Measurements from ENCODE around the gene ATXN10.
A peak's percentile ranks its signal among the peaks of the same experiment; 100 is the strongest.

Gene ATXN10

DNA sequence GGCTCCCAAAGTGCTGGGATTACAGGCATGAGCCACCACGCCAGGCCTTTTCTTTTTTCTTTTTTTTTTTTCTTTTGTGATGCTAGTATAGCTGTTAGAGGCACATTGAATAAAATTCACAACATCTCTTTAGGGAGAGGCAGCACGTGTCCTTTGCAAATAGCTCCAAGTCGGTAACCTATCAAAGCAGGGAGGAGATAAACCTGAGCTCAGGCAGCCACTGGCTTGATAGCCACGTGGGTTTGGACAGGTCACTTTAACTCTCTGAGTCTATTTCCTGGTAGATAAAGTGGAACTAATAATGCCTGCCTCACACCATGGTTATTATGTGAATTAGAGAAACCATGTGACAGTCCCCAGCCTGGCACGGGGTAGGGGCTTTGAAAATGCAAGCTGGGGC is 43.1 kb upstream of the ATXN10 start:
- H3K36me3 Mint-ChIP-seq (ENCODE audit: low read depth), result no peaks in the 10 kb centered on the region
- H3K27ac Mint-ChIP-seq, result no peak overlapping the region
- peaks cover 47% of the 10 kb centered on the region for H3K27me3 Mint-ChIP-seq (ENCODE audit: low read depth)
- H3K9me3 Mint-ChIP-seq, result no peaks in the 10 kb centered on the region
- H3K4me3 Mint-ChIP-seq, result no peak overlapping the region
- TF ChIP-seq, protein P1, sequence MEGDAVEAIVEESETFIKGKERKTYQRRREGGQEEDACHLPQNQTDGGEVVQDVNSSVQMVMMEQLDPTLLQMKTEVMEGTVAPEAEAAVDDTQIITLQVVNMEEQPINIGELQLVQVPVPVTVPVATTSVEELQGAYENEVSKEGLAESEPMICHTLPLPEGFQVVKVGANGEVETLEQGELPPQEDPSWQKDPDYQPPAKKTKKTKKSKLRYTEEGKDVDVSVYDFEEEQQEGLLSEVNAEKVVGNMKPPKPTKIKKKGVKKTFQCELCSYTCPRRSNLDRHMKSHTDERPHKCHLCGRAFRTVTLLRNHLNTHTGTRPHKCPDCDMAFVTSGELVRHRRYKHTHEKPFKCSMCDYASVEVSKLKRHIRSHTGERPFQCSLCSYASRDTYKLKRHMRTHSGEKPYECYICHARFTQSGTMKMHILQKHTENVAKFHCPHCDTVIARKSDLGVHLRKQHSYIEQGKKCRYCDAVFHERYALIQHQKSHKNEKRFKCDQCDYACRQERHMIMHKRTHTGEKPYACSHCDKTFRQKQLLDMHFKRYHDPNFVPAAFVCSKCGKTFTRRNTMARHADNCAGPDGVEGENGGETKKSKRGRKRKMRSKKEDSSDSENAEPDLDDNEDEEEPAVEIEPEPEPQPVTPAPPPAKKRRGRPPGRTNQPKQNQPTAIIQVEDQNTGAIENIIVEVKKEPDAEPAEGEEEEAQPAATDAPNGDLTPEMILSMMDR (IDR thresholded peaks at IDR 0.05; ENCODE audit: unreplicated experiment in 3 of 3), result no peak
- H3K4me1 Mint-ChIP-seq, result peaks cover 9% of the 10 kb centered on the region

DNA sequence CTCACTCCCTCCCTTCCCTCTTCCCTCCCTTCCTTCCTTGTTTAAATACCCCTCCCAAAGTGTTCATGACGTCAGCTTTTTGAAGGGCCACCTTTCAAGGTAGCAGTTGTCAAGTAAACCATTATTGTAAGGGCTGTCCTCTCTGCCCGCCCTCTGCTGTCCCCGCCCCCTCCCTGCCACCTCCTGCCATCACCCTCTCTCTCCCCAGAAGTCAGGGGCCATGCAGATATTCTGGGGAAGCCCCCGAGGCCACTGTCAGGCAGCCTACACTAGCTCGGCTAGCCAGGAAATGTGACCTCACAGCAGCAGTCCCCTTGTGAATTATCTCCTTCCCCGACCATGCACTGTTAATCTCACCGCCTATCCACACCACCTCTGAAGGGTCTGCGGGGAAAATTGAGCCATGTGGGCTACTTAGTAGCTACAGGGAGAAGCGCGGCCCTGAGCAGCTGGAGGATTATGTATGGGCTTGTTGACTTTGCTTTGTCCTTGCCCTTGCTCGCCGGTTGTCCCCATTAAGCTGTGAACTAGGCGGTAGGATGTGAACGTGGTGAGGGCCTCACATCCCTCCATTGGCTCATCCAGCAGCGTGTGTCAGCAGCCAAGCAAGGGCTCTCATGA is 42.1 kb upstream of the ATXN10 start:
- Mint-ChIP-seq H3K36me3 (ENCODE audit: low read depth) (no peaks in the 10 kb centered on the region), H3K27me3 (ENCODE audit: low read depth) (peaks cover 56% of the 10 kb centered on the region), H3K9me3 (no peaks in the 10 kb centered on the region), H3K4me3 (no peak overlapping the region), H3K27ac (peak overlapping the region in 1 of 3 experiments; percentile 40), H3K4me1 (peaks cover 9% of the 10 kb centered on the region)
- TF ChIP-seq, protein P1 (IDR thresholded peaks at IDR 0.05; ENCODE audit: unreplicated experiment in 3 of 3), result no peak

DNA sequence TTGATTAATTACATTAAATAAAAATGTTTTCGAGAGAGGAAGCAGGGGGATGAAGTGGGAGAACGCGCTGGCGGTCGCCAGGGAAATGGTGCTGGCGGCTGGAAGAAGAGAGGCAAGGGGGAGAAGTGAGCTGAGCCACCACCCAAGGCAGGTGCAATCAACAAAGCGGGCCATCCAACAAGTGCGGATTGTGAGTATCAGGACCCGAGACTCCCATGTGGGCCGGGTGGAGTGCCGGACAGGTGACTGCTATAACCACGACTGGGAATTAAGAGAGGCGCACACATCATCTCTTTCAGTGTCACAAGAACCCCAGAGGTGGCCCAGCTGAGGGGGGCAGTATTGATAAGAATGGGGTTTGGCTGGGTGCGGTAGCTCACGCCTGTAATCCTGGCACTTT is 41.2 kb upstream of the ATXN10 start:
- Mint-ChIP-seq H3K9me3 (no peaks in the 10 kb centered on the region), H3K27me3 (ENCODE audit: low read depth) (peaks cover 57% of the 10 kb centered on the region), H3K4me1 (peaks cover 9% of the 10 kb centered on the region), H3K36me3 (ENCODE audit: low read depth) (no peaks in the 10 kb centered on the region), H3K27ac (no peak overlapping the region), H3K4me3 (no peak overlapping the region)
- TF ChIP-seq, protein P1 (IDR thresholded peaks at IDR 0.05; ENCODE audit: unreplicated experiment in 3 of 3), result no peak

DNA sequence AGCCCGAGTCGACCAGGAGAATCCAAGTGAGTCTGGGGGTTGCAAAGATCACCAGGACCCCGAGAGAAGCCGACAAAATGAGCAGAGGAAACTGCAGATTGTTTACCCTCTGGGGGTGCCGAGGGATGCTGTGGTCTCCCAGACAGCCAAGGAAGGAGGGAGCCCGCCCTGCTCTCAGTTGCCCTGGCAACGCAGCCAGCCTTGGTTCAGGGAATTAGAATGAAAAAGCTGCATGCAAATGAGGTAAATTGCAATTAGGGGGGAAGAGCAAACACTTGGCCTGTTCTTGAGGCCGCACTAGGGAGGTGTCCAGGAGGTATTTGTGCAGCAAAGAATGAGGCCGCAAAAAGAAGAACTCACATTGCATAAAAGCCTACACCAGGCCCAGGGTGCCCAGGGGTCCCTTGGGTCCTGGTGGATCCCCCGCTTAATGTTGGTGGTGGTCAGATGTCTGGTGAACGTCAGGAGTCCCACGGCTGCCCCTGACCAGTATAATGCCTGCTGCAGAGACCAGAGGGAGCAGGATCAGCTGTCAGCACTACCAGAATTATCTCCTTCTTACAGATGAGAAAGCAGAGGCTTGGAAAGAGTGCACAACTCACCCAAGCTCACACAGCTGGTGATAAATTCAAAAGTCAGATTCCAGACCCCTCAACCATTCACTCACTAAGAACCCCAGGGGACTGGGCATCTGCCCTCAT is 40.3 kb upstream of the ATXN10 start:
- Mint-ChIP-seq H3K27me3 (ENCODE audit: low read depth) (peaks cover 63% of the 10 kb centered on the region), H3K36me3 (ENCODE audit: low read depth) (no peaks in the 10 kb centered on the region), H3K27ac (no peak overlapping the region), H3K9me3 (no peaks in the 10 kb centered on the region), H3K4me3 (no peak overlapping the region), H3K4me1 (peaks cover 9% of the 10 kb centered on the region)
- TF ChIP-seq, protein P1 (IDR thresholded peaks at IDR 0.05; ENCODE audit: unreplicated experiment in 3 of 3), result no peak

DNA sequence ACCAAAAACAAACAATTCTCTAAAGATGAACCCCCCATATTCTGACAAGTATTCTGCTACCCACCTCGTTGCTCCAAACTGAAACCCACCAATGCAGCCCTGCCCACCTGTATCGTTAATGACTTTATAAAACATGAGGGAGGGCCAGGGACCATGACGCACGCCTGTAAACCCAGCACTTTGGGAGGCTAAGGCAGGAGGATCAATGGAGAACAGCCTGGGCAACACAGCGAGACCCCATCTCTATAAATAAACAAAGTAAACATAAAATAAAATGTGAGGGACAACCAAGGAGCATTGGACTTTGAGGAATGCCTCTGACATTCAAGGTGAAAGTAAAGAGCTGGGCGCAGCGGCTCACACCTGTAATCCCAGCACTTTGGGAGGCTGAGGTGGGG is 39.8 kb upstream of the ATXN10 start:
- TF ChIP-seq, protein P1 (IDR thresholded peaks at IDR 0.05; ENCODE audit: unreplicated experiment in 3 of 3), result no peak
- no peaks in the 10 kb centered on the region for H3K36me3 Mint-ChIP-seq (ENCODE audit: low read depth)
- H3K4me3 Mint-ChIP-seq, result no peak overlapping the region
- peaks cover 68% of the 10 kb centered on the region for H3K27me3 Mint-ChIP-seq (ENCODE audit: low read depth)
- H3K27ac Mint-ChIP-seq, result no peak overlapping the region
- H3K4me1 Mint-ChIP-seq, result peaks cover 9% of the 10 kb centered on the region
- H3K9me3 Mint-ChIP-seq, result no peaks in the 10 kb centered on the region
